Stimulated activated naive CD8-positive, alpha-beta T cell treated with anti-CD3 and anti-CD28 coated beads, Interleukin-15, amount 100 ng/mL, for 72 hours (primary cell): ENCODE data around the gene LMOD3.

Experiments used
- ATAC-seq: fragments of 150-1000 bp; cut with Tn5 transposase; 2 replicates; pipeline ENCODE4 v1.10.0; 2021; ENCODE audit warnings: mild to moderate bottlenecking, moderate library complexity
- DNase-seq, 2 donors: peaks; one replicate each; pipeline ENCODE4 v3.0.0; 2021 to 2022
- H3K27ac Mint-ChIP-seq, 2 donors: one replicate each; pipeline ENCODE4 v1.8.0; 2022; ENCODE audit warnings: mild to moderate bottlenecking in 2 of 2, mixed read lengths in 2 of 2, moderate library complexity in 2 of 2
- H3K27me3 Mint-ChIP-seq: one replicate; pipeline ENCODE4 v1.8.0; 2022; ENCODE audit warnings: mixed read lengths
- H3K4me1 Mint-ChIP-seq: one replicate; pipeline ENCODE4 v1.8.0; 2022; ENCODE audit warnings: mild to moderate bottlenecking, mixed read lengths
- H3K4me3 Mint-ChIP-seq, 2 donors: one replicate each; pipeline ENCODE4 v1.8.0; 2022; ENCODE audit warnings: mild to moderate bottlenecking in 2 of 2, mixed read lengths in 2 of 2, moderate library complexity in 1 of 2
- H3K9me3 Mint-ChIP-seq, 2 donors: one replicate each; pipeline ENCODE4 v1.8.0; 2022; ENCODE audit warnings: mixed read lengths in 2 of 2

The LMOD3 gene

DNA sequence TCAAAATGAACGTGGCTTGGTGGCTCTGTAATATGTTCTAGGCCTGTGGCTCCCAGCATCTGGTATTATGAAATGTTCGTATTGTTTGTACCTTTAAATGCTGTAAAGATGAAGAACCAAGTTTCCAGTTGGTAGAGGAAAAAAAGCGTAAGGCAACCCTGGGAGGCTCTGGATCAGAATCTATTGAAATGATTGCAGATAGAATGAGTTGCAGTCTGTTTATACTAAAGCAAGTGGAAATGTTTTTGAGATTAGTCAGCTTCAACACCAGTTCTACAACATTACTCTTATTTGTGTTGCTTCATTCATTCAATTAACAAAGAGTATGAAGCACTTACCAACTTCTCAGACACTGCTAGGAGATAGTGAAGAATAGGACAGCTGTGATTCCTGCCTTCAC is 32.4 kb downstream of the LMOD3 start:
- ATAC-seq (no peak), DNase-seq (no peak)
- no peaks in the 10 kb centered on the region for H3K9me3 Mint-ChIP-seq

DNA sequence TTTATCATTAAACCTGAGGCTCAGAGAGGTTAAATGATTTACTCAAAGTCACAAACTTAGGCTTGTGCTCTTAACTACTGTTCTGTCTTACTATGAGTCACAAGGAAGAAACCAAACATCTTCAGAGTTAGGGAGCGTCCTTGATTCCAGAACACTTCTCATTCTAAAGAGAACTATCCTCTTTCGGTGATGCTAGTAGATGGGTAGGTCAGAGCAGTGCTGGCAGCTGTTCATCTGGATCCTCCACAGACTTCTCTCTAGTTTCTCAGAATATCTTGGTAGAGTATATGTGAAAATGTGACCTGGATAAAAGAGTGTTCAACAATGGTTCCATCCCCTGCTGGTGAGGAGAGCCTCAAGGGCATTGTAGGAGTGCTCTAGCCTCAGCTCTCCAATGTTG is 34.3 kb downstream of the LMOD3 start:
- Mint-ChIP-seq H3K27me3 (no peaks in the 10 kb centered on the region), H3K27ac (peak overlapping the region; percentile 81 to 87), H3K4me1 (peaks cover 69% of the 10 kb centered on the region), H3K4me3 (peak overlapping the region; percentile 81 to 90), H3K9me3 (no peaks in the 10 kb centered on the region)
- no peak for DNase-seq
- no peak for ATAC-seq

More for the DNA sequence above, 32.4 kb downstream of the LMOD3 start:
- Mint-ChIP-seq H3K27ac (peak overlapping the region; percentile 12 to 38), H3K27me3 (no peaks in the 10 kb centered on the region), H3K4me3 (peak overlapping the region; percentile 55 to 90), H3K4me1 (peaks cover 72% of the 10 kb centered on the region)

DNA sequence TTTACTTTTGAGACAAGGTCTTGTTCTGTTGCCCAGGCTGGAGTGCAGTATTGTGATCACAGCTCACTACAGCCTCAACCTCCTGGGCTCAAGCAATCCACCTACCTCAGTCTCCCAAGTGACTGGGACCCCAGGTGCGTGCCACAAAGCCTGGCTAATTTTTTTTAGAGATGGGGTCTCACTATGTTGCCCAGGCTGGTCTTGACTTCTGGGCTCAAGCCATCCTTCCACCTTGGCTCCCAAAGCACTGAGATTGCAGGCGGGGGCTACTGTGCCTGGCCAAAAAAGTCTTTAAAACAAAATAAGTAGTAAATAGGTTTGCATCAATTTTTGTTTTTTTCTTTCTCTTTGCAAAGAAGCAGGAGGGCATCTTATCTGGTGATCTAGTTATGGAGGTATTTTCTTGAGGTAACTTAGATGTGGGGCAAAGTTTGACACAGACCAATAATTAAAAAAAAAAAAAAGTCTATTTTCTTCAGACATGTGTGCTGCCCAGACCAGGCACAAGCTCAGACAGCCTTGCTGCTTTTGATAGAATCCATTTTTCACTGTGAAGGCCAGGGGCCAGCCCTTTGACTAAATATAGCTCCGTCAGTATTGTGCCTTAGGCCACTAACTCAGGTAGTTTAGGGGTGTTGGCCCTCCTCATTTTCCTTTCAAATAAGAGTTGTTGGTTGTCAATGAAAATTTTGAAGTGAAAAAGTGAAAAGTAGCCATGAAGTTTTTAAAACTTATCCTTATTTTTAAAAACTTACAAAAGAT is 35.2 kb downstream of the LMOD3 start:
- DNase-seq (no peak), ATAC-seq (no peak)
- H3K4me1 Mint-ChIP-seq = peaks cover 69% of the 10 kb centered on the region
- no peaks in the 10 kb centered on the region for H3K9me3 Mint-ChIP-seq
- peak overlapping the region; percentile 69 to 90 for H3K4me3 Mint-ChIP-seq
- no peak overlapping the region for H3K27ac Mint-ChIP-seq
- H3K27me3 Mint-ChIP-seq = no peaks in the 10 kb centered on the region

DNA sequence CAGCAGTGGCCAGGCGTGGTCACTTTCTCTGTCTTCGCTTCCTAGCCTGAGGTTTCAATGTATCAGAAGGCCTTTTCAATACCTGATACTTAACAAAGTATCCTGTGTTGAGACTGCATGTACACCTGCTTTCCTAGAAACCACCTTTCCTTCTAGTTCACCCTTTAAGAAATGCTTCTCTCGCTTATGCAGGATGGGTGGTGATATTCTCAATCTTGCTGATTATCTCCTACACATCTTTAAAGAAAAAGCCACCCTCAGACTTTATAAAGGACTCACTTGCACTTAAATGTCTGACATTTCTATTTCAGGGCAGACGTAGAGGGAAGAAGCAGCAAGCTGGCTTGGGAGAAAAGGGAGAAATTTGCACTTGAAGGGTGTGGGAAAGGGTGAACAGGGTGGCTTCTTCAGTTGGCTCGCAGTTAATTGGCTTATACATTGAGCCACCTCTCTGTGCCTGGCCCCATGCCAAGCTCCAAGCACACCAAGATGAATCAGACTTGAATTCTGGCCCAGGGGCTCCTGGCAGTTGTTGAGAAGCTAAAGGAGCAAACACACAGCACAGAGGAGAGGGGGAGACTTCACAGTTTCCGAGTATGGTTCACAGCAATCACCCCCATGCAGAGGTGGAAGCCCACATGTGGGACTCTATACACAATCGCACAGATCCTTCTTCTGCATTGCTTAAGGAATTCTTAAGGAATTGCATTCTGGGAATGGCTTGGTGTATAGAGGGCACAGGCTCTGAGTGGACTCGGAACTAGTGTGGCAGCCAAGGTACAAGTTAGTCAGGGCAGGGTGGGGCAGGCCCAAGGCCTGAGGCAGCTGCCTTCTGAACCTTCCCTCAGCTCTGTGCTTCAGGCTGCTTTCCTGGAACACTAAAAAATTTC is 36.3 kb downstream of the LMOD3 start:
- peak; percentile 68 to 83 for DNase-seq
- H3K9me3 Mint-ChIP-seq = no peaks in the 10 kb centered on the region
- peak overlapping the region; percentile 89 to 95 for H3K4me3 Mint-ChIP-seq
- peak; percentile 40 for ATAC-seq
- peak overlapping the region; percentile 96 to 97 for H3K27ac Mint-ChIP-seq
- H3K27me3 Mint-ChIP-seq = no peaks in the 10 kb centered on the region
- peaks cover 69% of the 10 kb centered on the region for H3K4me1 Mint-ChIP-seq

DNA sequence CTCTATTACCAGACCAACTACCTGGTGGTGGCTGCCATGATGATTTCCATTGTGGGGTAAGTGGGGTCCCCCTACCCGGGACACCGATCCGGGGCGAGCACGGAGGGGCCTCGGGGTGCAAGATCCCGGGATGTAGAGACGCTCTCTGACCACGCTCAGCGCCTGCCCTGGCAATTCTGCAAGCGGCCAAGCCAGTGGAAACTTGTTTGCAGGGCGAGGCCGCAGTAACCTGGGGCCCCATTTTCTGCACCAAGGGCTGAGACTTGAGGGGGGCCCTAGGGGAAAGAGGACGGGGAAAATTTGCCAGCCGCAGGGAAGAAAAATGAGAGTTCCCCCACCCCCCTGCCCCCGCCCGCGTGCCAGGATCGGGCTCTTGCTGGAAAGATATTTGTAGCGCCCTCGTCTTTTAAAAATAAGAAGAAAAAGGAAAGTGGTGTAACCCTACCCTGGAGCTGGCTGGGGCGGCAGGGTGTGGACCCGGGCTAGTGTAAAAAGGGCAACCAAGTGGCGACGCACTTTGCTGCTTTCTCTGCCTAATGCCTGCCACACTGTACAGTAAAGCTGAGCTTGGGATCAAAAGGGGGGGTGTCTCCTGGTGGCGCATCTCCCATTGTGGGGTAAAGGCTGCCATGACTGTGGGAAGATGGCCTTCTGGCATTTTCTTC is 37.1 kb downstream of the LMOD3 start:
- peak overlapping the region; percentile 96 to 97 for H3K27ac Mint-ChIP-seq
- DNase-seq (no peak), ATAC-seq (no peak)
- no peaks in the 10 kb centered on the region for H3K9me3 Mint-ChIP-seq
- H3K27me3 Mint-ChIP-seq = no peaks in the 10 kb centered on the region
- peak overlapping the region; percentile 89 to 95 for H3K4me3 Mint-ChIP-seq
- H3K4me1 Mint-ChIP-seq = peaks cover 68% of the 10 kb centered on the region

DNA sequence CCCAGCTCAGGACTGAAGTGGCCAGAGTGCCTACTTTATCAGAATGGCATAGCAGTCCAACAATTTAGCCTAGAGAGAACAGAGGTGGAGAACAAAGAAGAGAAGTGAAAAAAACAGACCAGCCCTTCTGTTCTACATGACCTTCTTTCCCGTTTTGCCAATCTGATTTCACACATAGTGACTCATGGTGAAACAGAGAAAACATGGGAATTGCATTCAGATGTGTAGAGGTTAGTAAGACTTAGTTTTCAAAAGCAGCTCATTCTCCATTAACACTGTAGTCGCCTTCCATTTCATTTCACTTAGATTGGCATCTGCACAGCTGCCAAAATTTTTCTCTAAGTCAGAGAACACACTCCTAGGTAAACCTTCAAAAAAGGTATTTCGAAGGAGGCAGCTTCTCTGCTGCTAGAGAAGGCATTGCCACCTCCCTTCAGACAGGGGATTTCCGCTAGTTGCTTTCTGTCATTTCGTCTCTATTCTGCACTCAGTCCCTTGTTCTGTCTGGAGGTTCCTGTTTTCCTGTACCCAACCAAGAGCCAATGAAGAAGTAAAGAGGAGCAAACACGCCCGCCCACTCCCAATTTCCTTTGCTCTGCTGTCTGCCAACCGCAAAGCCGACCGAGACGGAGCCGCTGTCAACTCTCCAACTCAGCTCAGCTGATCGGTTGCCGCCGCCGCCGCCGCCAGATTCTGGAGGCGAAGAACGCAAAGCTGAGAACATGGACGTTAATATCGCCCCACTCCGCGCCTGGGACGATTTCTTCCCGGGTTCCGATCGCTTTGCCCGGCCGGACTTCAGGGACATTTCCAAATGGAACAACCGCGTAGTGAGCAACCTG is 37.8 kb downstream of the LMOD3 start, which contains the start of gene ARL6IP5:
TSS of gene ARL6IP5 (plus strand) at position 612 of the 842 bp plus-strand sequence. CDS start at position 723, 111 bp downstream.
- Mint-ChIP-seq H3K4me1 (peaks cover 60% of the 10 kb centered on the region), H3K9me3 (no peaks in the 10 kb centered on the region), H3K4me3 (peak within 1 kb of the TSS; percentile 89 to 95), H3K27me3 (no peaks in the 10 kb centered on the region), H3K27ac (peak within 1 kb of the TSS; percentile 96 to 97)
- peak; percentile 87 to 94 for DNase-seq
- peak; percentile 74 for ATAC-seq

DNA sequence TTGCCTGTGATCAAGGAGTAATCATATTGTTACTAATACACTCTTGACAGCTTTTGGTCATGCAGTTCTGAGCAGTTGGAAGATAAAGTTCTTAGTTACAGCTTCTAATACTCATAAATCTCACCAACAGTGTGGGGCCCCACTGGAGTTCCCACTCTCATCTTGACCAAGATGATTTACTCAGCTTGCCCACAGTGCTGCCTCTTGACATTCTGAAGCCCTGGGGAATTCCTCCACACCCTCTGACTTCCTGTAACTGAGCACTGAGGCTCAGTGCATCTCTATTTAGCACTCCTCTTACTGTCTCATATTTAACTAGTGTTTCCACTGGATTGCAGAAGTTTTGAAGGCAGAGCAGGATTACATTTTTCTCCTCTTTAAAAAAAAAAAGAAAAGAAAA is 39.6 kb downstream of the LMOD3 start:
- Mint-ChIP-seq H3K4me1 (peaks cover 59% of the 10 kb centered on the region), H3K9me3 (no peaks in the 10 kb centered on the region), H3K27me3 (no peaks in the 10 kb centered on the region)

DNA sequence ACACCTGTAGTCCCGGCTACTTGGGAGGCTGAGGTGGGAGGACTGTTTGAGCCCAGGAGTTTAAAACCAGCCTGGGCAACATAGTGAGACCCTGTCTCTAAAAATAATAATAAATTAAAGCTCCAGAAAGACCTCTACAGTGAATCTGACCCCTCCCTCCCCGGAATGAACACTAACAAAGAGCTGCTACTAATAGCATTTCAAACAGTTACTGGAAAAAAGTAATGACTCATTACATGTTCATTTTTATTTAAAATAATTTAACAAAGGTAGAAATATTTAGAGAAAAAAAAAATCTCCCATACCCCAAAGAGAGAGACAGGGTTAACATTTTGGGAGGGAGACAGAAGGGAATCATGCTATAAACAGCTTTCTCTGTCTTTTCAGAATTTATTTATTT is 40.0 kb downstream of the LMOD3 start:
- Mint-ChIP-seq H3K27me3 (no peaks in the 10 kb centered on the region), H3K27ac (peak overlapping the region; percentile 96), H3K4me3 (peak overlapping the region; percentile 73 to 95), H3K4me1 (peaks cover 63% of the 10 kb centered on the region), H3K9me3 (no peaks in the 10 kb centered on the region)
- ATAC-seq = no peak
- no peak for DNase-seq

More for the DNA sequence above, 39.6 kb downstream of the LMOD3 start:
- peak overlapping the region; percentile 96 for H3K27ac Mint-ChIP-seq
- ATAC-seq = peak; percentile 81
- DNase-seq = peak; percentile 63 to 83
- peak overlapping the region; percentile 73 to 95 for H3K4me3 Mint-ChIP-seq

DNA sequence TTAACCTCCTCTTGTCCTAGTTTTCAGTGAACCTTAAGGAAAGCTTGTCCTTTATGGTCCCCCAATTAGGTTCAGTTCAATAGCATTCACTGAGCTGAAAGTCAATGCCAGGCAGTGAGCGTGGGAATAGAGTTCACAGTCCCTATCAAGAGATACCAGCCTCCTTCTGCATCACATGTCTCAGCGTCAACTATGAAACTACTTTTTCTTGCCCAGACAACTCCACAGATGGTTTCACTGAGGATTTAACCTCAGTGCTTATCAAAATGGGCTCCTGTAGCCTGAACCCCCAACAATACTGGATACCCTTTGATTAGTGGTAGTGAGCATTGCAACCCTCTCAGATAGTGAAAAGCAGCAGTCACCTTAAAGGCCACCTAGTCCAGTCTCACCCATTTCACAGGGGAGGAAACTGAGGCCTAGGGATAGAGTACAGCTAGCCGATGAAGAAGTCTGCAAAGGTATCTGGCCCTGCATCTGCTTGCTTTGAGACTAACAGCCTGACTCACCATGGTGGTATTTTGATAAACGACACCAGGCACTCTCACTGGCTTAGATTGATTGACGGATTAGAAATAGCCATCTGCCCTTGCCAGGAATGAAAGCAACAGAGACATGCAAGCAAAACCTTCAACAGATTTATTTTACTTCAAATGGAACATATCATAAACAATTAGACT is 40.7 kb downstream of the LMOD3 start:
- no peak for ATAC-seq
- H3K4me1 Mint-ChIP-seq = peaks cover 66% of the 10 kb centered on the region
- H3K4me3 Mint-ChIP-seq = peak overlapping the region; percentile 57 to 95
- H3K27ac Mint-ChIP-seq = peak overlapping the region; percentile 96
- H3K9me3 Mint-ChIP-seq = no peaks in the 10 kb centered on the region
- no peak for DNase-seq
- H3K27me3 Mint-ChIP-seq = no peaks in the 10 kb centered on the region

DNA sequence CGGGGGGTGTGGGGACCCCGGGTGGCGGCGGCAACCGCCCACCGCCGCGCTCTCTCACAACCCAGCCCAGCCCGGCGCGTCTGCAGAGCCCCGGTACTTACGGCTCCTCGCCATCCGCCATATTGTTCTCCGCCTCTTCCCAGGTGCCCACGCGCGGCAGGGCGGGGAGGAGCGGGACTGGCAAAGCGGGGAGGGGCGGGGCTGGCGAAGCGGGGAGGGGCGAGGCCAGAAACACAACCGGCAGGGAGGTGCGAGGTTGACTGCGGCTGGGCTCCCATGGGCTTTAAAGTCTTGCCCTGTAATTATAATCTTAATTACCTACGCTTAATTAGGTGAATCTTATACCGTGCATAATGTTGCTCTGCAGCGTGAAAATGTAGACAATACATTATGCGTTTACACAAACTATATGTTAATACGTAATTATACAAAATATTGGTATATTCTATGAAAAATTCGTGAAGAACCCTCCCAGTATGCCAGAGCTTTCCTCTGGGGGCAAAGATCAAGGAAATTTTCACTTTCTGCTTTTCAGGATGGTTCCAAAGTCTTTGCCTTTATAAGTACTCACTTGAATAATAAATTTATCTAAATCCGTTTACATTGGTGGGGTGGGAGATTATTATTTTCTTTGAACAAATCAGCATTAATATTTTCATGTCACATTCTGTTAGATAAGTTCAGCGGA is 42.0 kb downstream of the LMOD3 start, which contains the start of gene UBA3:
TSS of gene UBA3 (minus strand) at position 133 of the 688 bp plus-strand sequence. CDS start at position 121, 12 bp downstream.
- H3K9me3 Mint-ChIP-seq = no peaks in the 10 kb centered on the region
- H3K27me3 Mint-ChIP-seq = no peaks in the 10 kb centered on the region
- H3K4me3 Mint-ChIP-seq = peak within 1 kb of the TSS; percentile 84 to 95
- peak; percentile 73 to 86 for DNase-seq
- peak; percentile 60 for ATAC-seq
- H3K4me1 Mint-ChIP-seq = peaks cover 71% of the 10 kb centered on the region
- H3K27ac Mint-ChIP-seq = peak within 1 kb of the TSS; percentile 74 to 96

DNA sequence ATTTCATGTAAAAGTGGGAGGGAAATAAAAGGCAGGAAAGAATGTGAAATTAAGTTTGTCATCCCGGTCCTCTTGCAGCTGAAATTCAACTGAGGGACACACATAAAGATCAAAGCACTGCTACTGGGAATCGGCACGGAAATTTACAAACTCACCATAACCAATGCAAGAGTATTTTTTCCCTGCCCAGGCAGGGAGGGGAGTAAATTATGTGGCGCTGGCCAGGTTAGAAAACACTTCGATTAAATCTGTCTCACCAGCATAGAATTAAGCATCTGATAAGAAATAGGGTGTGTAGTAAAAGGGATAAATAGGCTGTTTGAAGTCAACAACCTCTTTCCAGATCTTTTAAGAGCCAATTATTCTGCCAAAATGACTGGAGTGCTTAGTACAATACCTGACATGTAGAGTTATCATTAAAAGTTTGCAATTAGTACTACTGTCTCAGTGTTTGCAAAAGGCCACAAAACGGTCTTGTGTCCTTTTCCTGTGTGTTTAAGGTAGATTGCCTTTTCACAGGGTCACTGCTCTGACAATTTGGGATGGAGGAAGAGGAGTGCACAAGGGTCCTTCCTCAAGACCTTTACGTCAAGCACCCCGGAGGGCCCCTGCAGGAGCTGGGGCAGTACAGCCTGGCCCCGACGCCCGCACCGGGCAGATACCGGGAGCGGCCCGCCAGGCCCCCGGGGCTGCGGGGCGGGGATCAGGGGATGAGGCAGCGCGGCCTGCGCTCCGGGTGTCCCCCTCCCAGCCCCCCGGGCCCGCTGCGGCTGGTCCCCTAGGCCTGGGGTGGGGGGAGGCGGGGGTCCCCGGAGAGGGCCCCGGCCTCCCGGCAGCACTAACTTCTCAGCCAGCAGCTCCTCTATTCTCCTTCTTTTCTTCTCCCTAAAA is 42.9 kb downstream of the LMOD3 start:
- Mint-ChIP-seq H3K9me3 (no peaks in the 10 kb centered on the region), H3K27ac (peak overlapping the region; percentile 63 to 89), H3K4me1 (peaks cover 69% of the 10 kb centered on the region), H3K4me3 (peak overlapping the region; percentile 84 to 95), H3K27me3 (no peaks in the 10 kb centered on the region)
- ATAC-seq (peak; percentile 16), DNase-seq (peak in 1 of 2 donors; percentile 20)

DNA sequence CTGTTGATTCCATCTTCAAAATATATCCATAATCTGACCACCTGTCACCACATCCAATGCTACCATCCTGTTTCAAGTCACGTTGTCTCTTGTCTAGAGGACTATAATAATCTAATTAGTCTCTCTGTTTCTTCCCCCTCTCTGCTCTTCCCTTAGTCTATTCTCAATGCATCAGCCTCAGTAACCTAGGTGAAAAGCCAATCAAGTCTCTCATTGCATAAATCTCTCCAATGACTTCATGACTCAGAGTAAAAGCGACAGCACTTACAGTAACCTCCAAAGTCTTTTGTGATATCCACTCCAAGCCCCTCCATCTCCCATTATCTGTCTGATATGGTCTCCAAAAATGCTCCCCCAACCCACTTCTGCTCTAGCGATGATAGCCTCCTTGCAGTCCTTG is 49.5 kb downstream of the LMOD3 start:
- no peaks in the 10 kb centered on the region for H3K9me3 Mint-ChIP-seq
- H3K27ac Mint-ChIP-seq = no peak overlapping the region
- ATAC-seq (peak; percentile 60), DNase-seq (no peak)
- H3K4me1 Mint-ChIP-seq = peaks cover 39% of the 10 kb centered on the region
- no peak overlapping the region for H3K4me3 Mint-ChIP-seq
- no peaks in the 10 kb centered on the region for H3K27me3 Mint-ChIP-seq

DNA sequence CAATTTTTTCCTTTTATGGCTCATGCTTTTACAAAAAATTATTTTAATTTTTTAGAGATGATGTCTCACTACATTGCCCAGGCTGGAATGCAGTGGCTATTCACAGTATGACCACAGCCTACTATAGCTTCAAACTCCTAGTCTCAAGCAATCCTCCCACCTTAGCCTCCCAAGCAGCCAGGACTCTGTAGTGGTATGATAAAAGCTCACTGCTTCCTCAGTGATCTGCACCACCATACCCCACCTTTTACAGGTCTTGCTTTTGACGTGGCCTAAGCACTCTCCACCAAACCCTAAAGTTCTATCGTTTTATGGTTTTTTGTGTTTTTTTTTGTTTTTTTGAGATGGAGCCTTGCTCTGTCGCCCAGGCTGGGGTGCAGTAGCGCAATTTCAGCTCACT is 56.3 kb downstream of the LMOD3 start:
- Mint-ChIP-seq H3K4me3 (peak overlapping the region in 1 of 2 donors; percentile 41), H3K4me1 (peaks cover 37% of the 10 kb centered on the region), H3K27ac (peak overlapping the region in 1 of 2 donors; percentile 73)

More for the DNA sequence above, 56.3 kb downstream of the LMOD3 start:
- ATAC-seq = peak; percentile 46
- Mint-ChIP-seq H3K9me3 (no peaks in the 10 kb centered on the region), H3K27me3 (no peaks in the 10 kb centered on the region)
- DNase-seq = no peak
